ENCODE results near the gene BAIAP2L1.
A peak's percentile ranks its signal among the peaks of the same experiment; 100 is the strongest.

Gene BAIAP2L1

GRCh38 chr7:98282703-98283102 is 118.2 kb downstream of the BAIAP2L1 start:
- Histone ChIP-seq H3K4me1 (peaks cover 21% of the 10 kb centered on the region), H3K79me2 (peaks cover 21% of the 10 kb centered on the region), H3K9ac (no peak overlapping the region), H3K36me3 (ENCODE audit: control insufficient read depth, insufficient read depth, low read length) (no peaks in the 10 kb centered on the region), H3K4me3 (ENCODE audit: low read depth, low read length) (peak overlapping the region; percentile 86), H2AFZ (no peak overlapping the region), H3K27ac (peak overlapping the region; percentile 51), H3K4me2 (ENCODE audit: low read length) (peak overlapping the region; percentile 82), H3K9me3 (ENCODE audit: control insufficient read depth, low read length) (no peaks in the 10 kb centered on the region), H3K27me3 (ENCODE audit: control insufficient read depth, insufficient read depth, low read length) (no peaks in the 10 kb centered on the region)
- no peak for TF ChIP-seq CTCF (IDR thresholded peaks at IDR 0.05)

DNA sequence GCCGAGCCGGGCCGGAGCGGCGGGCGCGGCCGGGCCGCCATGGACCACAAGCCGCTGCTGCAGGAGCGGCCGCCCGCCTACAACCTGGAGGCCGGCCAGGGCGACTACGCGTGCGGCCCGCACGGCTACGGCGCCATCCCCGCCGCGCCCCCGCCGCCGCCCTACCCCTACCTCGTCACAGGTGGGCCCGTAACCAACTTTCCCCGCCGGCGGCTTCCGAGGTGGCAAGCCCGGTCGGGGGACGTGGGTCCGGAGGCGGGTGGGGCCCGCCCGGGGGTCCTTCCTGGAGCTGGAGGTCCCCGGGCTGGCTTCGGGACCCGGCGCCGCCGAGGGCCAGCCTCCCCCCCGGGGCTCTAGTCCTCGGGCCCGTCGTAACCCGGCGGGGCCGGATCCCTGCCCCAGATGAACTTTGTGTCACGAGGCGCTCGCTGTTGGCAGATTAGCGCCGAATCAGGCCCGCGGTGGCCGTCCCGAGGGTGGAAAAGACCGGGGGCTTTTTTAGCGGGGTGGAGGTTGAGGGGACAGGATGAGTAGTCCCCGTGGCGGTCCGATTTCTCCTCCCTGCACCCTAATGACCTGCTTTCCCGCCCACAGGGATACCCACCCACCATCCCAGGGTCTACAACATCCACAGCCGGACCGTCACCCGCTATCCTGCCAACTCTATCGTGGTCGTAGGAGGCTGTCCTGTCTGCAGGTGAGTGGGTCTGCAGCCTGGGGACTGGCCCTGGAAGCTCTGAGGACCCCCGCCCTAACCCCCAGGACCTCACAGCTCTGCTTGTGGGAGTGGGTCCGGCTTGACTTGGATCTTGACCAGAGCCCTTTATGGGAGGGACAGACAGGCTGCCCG is 118.9 kb downstream of the BAIAP2L1 start:
- Histone ChIP-seq H3K27ac (peak overlapping the region; percentile 51), H3K27me3 (ENCODE audit: control insufficient read depth, insufficient read depth, low read length) (no peaks in the 10 kb centered on the region), H3K9ac (peak overlapping the region; percentile 80), H3K36me3 (ENCODE audit: control insufficient read depth, insufficient read depth, low read length) (no peaks in the 10 kb centered on the region), H3K9me3 (ENCODE audit: control insufficient read depth, low read length) (no peaks in the 10 kb centered on the region), H3K4me1 (peaks cover 21% of the 10 kb centered on the region), H2AFZ (peak overlapping the region; percentile 83), H3K4me3 (ENCODE audit: low read depth, low read length) (peak overlapping the region; percentile 86), H3K4me2 (ENCODE audit: low read length) (peak overlapping the region; percentile 82), H3K79me2 (peaks cover 21% of the 10 kb centered on the region)
- no peak for TF ChIP-seq CTCF (IDR thresholded peaks at IDR 0.05)

GRCh38 chr7:98280791-98281756 is 119.8 kb downstream of the BAIAP2L1 start, which contains the start of gene BRI3:
BRI3 (plus strand) TSS chr7:98281686; CDS start chr7:98281796, 110 bp downstream.
- Histone ChIP-seq H3K79me2 (peaks cover 19% of the 10 kb centered on the region), H3K4me3 (ENCODE audit: low read depth, low read length) (peak within 1 kb of the TSS; percentile 86), H3K4me2 (ENCODE audit: low read length) (peak within 1 kb of the TSS; percentile 93), H3K27me3 (ENCODE audit: control insufficient read depth, insufficient read depth, low read length) (no peaks in the 10 kb centered on the region), H3K9me3 (ENCODE audit: control insufficient read depth, low read length) (no peaks in the 10 kb centered on the region), H3K4me1 (peaks cover 21% of the 10 kb centered on the region), H3K9ac (peak within 1 kb of the TSS; percentile 80), H3K27ac (peak within 1 kb of the TSS; percentile 97), H2AFZ (peak within 1 kb of the TSS; percentile 95), H3K36me3 (ENCODE audit: control insufficient read depth, insufficient read depth, low read length) (no peaks in the 10 kb centered on the region)
- TF ChIP-seq CTCF (IDR thresholded peaks at IDR 0.05): no peak

DNA sequence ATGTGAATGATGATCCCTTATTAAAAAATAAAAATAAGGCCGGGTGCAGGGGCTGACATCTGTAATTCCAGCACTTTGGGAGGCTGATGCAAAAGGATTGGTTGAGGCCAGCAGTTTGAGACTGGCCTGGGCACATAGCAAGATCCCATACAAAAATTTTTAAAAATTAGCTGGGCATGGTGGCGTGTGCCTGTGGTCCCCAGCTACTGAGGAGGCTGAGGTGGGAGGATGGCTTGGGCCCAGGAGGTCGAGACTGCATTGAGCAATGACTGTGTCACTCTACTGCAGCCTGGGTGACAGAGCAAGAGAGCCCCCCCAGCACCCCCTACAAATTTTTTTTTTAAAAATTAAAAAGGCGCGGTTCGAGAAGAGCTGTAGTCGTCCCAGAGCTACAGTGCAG is 120.6 kb downstream of the BAIAP2L1 start:
- Histone ChIP-seq H3K4me1 (peaks cover 21% of the 10 kb centered on the region), H3K9ac (no peak overlapping the region), H3K9me3 (ENCODE audit: control insufficient read depth, low read length) (no peaks in the 10 kb centered on the region), H3K79me2 (peaks cover 15% of the 10 kb centered on the region), H3K4me2 (ENCODE audit: low read length) (peak overlapping the region; percentile 93), H2AFZ (peak overlapping the region; percentile 95), H3K27ac (peak overlapping the region; percentile 97), H3K36me3 (ENCODE audit: control insufficient read depth, insufficient read depth, low read length) (no peaks in the 10 kb centered on the region), H3K27me3 (ENCODE audit: control insufficient read depth, insufficient read depth, low read length) (no peaks in the 10 kb centered on the region), H3K4me3 (ENCODE audit: low read depth, low read length) (peak overlapping the region; percentile 50)
- no peak for TF ChIP-seq CTCF (IDR thresholded peaks at IDR 0.05)

Data from parathyroid adenoma (tissue), 2 donors.